Right renal cortex interstitium (tissue), 3 donors: ENCODE data around the gene LRRC8D. TPM values are rescaled to one million over a fixed set of nuclear protein-coding genes. Genes with fewer than 3 reads are reported as not detected.
"Not testable (repeated sequence)": the region's sequence is repeated elsewhere in the genome, so short reads cannot be mapped to it uniquely, and the experiment has no call there.

Experiments used
- DNase-seq, 3 donors: peaks; one replicate each; pipeline ENCODE4 v3.0.0-alpha.2; 2013; ENCODE audit warnings: low read depth in 3 of 3, low spot score in 2 of 3
- polyA plus RNA-seq, 3 donors: library from polyadenylated mRNA; unstranded; fragments of 120-200 nt; gene quantifications; one replicate each; pipeline ENCODE4 v1.2.1, GENCODE V29; 2013; ENCODE audit not compliant: insufficient read length in 3 of 3

LRRC8D gene
- 10 to 100 TPM; 38.5 to 42.3 (median 40.4) TPM for polyA plus RNA-seq

DNA sequence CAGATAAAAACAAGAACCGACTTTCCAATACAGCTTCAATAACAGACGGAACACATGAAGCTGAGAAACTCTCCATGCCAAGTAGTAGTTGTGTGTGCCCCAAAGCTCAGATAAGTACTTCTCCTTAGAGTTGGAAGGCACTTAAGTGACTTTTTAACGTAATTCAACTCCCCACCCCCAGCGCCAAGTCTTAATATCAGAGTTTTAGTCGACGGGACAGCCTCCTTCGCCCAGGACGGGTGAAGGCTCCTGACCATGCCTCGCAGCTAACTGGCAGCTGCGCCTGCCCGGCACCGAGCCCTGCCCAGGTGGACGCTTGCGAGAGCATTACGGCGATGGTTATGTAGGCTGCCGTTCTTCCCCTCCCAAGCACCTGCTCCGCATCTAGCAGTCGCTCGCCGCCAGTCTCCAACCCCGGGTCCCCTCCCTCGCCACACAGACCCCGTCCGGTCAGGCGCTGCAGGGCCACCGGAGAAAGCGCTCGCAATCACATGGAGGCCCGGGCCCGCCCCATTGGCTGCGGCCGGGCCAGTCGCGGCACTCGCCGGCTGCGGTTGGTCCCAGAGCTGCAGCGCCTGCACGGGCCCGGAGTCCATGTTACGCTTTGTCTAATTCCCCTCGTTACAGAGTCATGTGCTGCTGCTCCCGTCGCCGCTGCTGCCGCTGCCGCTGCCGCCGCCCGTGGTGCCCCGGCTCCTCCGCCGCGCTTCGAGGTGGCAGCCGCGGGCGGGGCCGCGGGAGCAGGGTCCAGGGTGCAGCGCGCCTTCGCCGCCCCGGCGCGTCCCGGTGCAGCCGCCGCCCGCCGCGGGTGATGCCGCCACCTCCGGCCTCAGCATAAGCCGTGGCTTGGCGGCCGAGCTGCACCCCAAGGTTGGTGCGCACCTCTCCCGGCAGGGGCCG is at the start of gene LRRC8D:
Gene LRRC8D, plus strand, starts transcription at position 611 of the 900 bp plus-strand sequence. CDS start 112,037 bp downstream, outside the sequence.
- DNase-seq, result peak in 1 of 3 donors; percentile 81

DNA sequence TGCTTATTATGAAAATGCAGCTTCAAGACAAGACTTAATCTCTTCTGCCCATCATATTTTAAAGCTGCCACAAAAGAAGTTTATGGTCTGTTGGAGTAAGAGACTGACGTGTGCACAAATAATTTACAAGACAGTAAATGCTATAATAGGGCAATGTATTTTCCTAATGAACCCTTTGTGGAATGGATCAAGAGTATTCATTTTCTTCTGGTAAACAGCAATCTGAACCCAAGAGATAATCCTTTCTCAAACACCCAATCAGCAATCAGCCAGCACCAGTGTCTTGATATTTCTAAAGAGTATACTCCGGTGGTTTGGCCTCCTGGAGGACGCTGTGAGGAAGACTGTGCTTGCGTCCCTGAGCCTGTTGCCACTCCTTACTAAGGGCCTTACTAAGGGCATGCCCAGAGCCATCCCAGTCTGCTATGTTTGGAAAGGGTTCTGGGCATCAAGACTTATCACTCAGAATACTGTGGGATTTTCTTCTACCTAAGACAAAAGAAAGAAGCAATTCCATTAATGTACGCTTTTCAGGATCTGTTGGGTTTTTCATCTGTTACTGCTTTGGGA is 48.8 kb upstream of the LRRC8D start:
- no peak for DNase-seq

DNA sequence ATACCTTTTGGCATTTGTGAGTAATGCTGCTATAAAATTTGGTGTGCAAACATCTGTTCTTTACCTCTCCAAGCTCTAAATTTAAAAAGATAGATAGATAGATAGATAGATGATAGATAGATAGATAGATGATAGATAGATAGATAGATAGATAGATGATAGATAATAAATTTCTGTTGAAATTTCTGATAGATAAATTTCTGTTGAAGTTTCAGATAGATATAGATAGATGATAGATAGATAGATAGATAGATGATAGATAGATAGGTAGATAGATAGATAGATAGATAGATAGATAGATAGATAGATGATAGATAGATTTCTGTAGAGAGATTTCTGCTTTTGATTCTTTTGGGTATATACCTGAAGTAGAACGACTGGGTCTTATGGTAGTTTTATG is 44.7 kb upstream of the LRRC8D start:
- not testable (repeated sequence) for DNase-seq

DNA sequence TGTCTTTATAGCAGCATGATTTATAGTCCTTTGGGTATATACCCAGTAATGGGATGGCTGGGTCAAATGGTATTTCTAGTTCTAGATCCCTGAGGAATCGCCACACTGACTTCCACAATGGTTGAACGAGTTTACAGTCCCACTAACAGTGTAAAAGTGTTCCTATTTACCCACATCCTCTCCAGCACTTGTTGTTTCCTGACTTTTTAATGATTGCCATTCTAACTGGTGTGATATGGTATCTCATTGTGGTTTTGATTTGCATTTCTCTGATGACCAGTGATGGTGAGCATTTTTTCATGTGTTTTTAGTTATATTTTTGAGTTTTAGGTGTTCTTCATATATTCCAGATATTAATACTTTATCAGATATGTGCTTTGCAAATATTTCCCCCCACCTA is 43.6 kb upstream of the LRRC8D start:
- DNase-seq, result not testable (repeated sequence)

DNA sequence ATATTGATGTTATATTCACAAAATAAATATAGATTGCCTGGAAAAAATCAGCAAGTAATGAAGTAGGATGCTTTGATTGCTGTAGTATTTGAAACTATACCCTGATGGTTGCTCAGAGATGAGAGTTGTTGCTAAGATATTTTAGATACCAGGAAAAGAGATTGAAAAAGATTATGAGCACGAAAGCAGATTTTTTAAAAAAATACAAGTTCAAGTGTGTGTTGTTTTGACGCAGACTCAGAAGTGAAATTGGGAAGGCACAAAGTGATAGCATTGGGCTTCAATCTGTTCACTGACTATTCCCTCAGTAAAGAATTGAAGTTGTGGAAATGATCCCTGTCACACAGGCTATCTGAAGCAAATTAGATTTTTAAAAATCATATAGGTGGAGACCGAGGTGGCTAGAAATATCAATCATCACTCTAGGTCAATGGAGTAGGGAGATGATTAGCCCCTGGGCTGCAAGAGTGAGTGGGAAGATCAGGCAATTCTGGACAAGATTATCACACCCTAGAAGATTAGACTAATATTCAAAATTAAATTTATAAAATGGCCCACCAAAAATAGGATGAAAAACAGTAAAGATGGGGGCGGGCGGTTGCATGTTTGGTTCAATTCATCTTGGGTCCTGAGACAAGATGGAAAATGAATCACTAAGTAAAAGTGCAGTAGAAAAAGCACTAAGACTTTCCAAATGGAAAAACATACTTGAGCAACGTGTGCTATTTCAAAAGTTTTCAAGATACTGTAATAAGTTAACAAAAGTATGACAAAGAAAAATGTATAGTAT is 41.5 kb upstream of the LRRC8D start:
- DNase-seq, result no peak

DNA sequence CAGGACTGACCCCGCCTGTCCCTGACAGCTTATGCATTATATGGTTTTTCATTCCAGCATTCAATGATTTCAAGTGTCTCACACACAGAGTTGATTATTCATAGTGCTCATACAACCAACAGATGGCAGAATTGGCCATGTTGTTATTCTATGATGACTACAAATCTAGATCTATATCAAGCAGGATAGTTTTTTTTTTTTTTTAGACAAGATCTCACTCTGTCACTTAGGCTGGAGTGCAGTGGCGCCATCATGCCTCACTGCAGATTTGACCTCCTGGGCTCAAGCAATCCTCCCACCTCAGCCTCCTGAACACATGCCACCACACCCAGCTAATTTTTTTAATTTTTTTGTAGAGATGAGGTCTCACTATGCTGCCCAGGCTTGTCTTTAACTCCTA is 40.1 kb upstream of the LRRC8D start:
- DNase-seq, result no peak

DNA sequence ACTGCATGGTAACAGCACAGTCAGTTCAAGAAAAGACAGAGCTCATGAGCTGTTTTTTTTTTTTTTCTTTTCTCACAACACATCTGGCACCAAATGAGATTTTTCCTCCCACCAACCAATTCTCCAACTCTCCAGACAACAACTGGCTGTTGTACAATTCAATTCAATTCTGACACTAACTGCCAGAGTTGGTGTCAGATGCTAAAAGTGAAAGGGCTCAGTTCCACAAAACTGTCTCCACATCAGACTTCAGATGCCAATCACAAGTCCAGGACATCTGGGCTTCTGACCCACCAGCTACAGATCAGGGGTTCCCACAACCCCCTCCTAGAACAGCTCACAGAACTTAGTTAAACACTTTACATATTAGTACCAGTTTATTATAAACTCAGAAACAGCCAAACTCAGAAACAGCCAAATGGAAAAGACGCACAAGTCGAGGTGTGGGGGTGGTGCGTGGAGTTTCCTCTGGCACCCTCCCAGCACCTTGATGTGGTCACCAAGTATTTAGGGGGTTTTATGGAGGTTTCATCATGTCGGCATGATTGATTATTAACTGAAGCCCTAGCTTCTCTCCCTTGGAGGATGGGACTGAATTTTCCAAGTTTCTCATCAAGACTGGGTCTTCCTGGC is 39.2 kb upstream of the LRRC8D start:
- DNase-seq, result no peak

DNA sequence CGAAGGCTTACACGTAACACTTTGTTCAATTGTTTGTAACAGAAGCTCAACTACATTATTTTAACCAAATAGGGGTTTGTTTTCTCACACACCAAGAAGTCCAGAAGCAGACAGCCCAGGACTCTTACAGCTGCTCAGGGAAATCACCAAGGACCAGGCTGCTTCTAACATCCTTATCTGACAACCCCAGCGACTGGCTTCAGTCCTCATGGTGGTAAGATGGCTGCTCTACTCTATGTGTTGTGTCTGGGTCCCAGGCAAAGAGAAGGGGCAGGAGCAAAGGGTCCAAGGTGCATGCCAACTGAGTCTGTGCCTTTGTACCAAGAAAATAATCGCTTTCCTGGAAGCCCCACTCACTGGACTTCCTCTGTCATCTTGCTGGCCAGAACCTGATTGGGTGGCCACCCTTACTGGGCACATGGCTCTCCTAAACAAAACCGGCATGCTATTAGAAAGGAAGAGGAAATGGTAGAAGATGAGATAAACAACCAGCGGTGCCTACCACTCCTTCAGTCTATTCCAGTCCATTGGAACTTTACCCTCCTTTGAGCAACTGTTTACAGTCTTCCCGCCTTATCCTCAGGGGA is 34.1 kb upstream of the LRRC8D start:
- no peak for DNase-seq

DNA sequence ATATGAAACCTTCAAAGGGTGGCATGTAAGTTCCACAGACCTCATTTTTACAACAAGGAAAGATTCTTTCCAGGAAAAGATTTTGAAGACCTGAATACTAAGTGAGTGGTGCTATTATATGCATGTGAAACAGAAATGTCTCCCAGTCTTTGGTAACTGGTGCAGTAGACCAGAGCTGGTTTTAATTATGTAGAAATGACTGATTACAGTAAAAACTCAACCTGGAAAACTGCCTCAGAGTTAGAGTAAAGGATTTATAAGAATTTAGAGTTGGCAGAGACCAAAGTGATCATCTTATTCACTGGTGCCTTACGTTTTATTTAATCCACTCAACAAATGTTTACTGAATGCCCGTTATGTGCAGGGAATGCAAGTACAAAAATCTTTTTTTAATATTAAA is 30.2 kb upstream of the LRRC8D start:
- DNase-seq, result no peak

DNA sequence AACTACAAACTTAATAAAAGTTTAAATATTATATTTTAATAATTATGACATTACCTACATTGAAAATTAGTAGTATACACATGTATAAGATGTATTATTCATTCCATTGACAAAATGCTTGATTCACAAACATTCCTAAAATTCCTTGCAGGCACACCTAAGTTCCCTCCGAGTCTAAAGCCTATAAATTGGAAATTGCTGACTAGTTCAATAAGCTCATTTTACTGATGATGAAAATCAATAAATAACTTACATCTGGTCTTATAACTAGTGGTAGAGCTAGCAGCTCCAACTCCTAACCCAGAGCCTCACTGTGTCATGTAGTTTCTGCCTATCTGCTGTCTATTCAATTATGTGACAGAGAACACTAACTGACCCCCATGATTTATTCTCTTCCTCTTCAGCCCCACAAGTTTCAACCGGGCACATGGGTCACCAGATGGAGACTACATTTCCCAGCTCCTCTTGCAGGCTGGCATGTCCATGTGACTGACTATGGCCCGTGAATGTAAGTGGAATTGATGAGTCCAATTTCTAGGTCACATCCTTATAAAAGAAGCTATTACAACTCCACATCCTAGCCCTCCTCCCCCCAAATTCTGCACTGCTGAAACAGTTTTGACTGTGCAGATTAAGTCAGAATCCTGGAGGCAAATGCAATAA is 29.6 kb upstream of the LRRC8D start:
- DNase-seq, result no peak

DNA sequence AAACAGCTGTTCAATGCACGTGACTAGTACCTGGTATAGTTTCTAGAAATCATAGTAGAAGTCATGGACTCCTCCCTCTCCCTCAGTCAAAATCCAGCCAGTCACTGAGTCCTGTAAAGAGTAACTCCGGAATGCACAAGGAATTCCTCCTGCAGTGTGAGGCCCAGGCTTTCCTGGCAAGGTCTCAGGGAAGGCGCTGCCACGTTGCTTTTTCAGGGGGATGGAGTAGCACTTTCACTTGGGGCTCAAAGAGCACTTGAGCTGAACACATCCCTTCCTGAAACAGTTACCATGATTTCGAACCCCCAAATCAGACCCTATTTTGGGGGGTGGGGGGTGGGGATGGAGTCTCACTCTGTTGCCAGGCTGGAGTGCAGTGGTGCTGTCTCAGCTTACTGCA is 26.4 kb upstream of the LRRC8D start:
- DNase-seq, result no peak

DNA sequence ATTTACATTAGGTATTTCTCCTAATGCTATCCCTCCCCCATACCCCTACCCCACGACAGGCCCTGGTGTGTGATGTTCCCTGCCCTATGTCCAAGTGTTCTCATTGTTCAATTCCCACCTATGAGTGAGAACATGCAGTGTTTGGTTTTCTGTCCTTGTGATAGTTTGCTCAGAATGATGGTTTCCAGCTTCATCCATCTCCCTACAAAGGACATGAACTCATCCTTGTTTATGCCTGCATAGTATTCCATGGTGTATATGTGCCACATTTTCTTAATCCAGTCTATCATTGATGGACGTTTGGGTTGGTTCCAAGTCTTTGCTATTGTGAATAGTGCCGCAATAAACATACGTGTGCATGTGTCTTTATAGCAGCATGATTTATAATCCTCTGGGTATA is 25.3 kb upstream of the LRRC8D start:
- not testable (repeated sequence) for DNase-seq

DNA sequence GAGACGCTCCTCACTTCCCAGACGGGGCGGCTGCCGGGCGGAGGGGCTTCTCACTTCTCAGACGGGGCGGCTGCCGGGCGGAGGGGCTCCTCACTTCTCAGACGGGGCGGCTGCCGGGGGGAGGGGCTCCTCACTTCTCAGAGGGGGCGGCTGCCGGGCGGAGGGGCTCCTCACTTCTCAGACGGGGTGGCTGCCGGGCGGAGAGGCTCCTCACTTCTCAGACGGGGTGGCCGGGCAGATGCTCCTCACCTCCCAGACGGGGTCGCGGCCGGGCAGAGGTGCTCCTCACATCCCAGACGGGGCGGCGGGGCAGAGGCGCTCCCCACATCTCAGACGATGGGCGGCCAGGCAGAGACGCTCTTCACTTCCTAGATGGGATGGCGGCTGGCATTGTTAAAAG is 23.0 kb upstream of the LRRC8D start:
- not testable (repeated sequence) for DNase-seq

DNA sequence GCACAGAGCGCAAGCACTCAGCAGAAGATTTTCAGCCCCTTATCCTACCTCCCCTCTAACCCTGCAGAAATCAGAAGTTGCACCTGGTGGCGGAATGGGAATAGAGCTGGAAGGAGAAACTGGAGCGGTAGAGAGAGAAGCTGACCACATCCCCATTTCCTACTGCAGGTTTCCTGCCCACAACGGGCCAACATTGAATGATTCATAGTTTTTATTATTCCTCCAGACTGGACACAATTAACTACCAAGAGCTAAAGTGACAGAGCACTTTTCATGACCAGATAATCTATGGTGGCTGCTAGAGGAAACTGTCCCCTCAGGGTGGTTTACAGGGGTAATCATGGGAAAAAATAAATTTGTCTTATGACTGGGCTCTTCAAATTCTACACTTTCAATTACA is 21.3 kb upstream of the LRRC8D start:
- no peak for DNase-seq

DNA sequence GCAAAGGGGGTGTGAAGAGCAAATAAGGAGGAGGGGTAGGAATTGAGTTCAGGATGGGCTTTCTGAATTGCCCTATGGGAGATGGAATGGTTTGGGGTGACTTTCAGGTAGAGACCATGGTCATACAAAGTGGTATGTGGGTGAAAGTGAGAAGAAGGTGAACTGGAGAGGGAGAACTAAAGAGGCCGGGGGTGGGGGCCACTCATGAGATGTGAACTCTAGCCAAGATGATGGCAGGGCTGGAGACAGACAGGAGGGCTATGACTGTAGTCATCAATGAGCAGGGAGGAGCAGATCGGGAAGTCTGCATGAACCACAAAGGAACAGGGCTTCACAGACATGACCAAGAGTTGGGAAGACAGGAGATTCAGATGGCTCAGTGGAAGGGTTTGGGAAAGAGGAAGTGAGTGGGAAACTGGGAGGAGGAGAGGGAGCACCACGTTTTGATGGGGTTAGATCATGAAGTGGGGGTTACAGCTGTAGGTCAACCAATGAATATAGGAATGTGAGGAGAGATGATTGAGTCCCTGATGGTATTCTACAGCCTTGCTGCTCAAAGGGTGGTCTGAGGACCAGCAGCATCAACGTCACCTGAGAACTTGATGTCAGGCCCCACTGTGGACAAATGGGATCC is 20.7 kb upstream of the LRRC8D start:
- no peak for DNase-seq

DNA sequence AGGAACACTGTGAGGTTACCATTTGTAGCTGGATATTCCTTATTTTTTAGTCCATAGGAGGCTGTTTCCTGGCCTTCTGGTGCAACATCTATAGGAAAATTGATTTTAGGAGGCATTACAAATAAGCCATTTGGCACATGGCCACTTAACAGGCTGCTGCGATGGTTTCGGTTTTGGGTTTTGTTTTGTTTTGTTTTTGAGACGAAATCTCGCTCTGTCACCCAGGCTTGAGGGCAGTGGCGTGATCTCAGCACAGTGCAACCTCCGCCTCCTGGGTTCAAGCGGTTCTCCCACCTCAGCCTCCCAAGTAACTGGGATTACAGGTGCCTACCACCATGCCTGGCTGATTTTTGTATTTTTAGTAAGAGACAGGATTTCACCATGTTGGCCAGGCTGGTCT is 20.1 kb upstream of the LRRC8D start:
- no peak for DNase-seq

DNA sequence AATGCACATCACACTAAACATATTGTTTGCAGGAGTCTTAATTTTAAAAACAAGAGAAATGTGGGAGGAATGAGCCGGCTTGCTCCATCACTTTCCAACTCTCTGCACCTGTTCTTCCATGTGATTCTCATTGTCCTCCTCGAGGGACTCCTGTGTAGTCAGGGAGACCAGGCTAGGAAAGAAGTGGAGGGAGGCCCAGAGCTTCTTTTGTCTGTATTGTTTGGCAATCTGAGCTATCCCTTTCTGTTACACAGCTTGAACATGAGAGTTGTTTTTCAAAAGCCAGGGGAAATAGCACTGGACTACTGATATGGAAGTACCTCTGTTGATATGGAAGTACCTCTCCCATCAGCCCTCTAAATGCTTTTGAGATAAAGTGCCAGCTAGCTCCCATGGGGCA is 18.8 kb upstream of the LRRC8D start:
- no peak for DNase-seq

DNA sequence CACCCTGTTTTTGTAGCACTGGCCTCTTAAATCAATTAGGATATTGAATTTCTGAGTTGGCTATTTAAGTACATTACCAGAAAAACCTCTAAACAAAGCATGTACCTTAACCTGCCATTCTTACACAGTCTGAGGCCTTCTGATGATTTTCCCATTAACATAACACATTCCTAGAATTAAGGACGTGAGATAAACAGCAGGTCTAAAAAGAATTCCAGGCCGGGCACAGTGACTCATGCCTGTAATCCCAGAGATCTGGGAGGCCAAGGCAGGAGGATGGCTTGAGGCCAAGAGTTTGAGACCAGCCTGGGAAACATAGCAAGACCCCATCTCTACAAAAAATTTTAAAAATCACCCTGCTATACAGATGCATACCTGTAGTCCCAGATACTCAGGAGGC is 18.0 kb upstream of the LRRC8D start:
- no peak for DNase-seq

DNA sequence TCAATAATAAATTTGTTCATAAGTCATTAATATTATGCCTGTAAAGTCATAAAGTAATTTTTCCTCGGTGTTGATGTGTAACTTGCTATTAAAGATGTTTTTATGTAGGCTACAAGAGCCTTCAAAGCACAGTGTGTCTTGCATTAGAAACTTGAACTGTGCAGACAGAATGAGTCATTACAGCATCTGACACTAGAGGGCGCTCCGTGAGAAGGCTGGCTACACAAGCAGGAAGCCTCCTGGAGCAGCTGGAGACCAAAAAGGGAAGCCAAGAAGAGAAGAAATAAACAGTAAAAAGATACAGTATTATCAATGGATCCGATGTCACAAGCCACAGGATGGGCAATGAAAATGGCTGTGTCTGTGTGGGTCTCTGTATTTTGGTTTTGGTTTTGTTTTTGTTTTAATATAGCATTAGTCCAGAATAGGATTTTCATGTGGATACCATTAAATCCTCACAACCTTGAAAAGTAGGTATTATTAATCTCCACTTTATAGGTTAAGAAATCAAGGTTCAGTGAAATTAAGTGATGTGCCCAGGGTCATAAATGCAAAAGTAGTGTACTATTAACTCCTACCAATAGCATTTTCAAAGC is 16.1 kb upstream of the LRRC8D start:
- DNase-seq, result peak; percentile 57 to 69 (median 68)
